ENCODE measurements around the gene KLHL8. TPM values are rescaled to one million over a fixed set of nuclear protein-coding genes. Genes with fewer than 3 reads are reported as not detected.

Gene KLHL8
- total RNA-seq, 1 donor from 2014 or later = 13.4 TPM

- ATAC-seq (no peak), DNase-seq (no peak)
- intact Hi-C loops (cut with micrococcal nuclease) = no loop called here
Measured at GRCh38 chr4:87112063-87112462, 108.4 kb downstream of the KLHL8 start.

Other genes with a start within 250 kb of the KLHL8 start
- gene HSD17B13, start 102.3 kb upstream of the KLHL8 start, total RNA-seq = 0.15 TPM
- 13.5 TPM for gene HSD17B11, start 170.6 kb upstream of the KLHL8 start, total RNA-seq
- 31.1 TPM for gene NUDT9, start 202.0 kb upstream of the KLHL8 start, total RNA-seq

Measured in left ventricle myocardium superior (tissue), 1 donor.